Measurements from ENCODE around the gene DNHD1. TPM values are rescaled to one million over a fixed set of nuclear protein-coding genes. Genes with fewer than 3 reads are reported as not detected.
A peak's percentile ranks its signal among the peaks of the same experiment; 100 is the strongest.

DNHD1 gene
- total and polyA plus RNA-seq, 2 of the 8 experiments (the other 6 are each of a cell fraction or from before 2014, with no cell fraction given): 5.0 to 6.8 TPM

DNA sequence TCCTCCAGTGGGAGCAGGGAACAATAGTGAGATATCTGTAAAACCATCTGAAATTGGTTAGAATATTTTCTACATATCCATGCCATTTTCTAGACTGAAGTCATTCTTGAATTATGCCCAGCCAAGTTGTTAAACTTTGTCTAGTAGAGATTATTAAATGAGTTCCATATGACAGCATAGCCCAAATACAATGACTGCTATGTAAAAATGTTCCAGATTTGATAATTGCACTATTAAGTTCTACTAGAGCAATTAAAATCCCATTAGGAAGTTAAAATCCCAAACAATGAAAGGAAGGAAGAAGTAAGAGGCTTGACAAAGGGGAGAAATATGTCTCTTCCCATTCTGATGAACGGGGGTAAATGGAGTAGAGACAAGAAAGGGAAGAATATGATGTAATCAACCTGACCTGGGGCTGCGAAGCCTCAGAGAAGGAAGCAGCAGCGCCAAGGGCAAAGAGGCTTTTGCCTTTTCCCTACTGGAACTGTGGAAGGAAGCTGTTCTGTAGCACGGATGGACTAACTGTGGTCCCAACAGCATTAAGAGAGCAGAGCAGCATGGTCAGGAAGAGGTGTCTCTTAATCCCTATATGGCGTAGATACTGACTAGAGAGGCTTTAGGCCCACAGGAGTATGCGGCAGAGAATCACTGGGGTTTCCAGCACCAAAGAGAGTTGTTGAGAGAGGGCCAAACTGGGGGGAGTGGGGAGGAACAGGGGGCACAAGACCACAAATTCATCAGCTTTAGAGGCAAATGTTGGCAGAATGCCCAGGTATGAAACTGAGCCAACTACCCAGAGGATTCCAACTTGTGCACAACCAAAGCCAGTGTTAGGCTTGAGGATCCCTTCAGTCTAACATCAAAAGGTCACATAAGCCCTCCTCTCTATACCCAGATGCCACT is 79.6 kb downstream of the DNHD1 start:
- no peaks in the 10 kb centered on the region for H3K79me1 ChIP-seq (ENCODE audit: low read depth, low read length)
- no peaks in the 10 kb centered on the region; the same call in 1 of the 2 replicates for H3K23me2 ChIP-seq (ENCODE audit: low read depth, low read length)
- no peak overlapping the region for H4K91ac ChIP-seq (replicated peaks; ENCODE audit: insufficient read length, low read length)
- POLR2A ChIA-PET (ENCODE audit: partially characterized antibody): interaction anchor here (1.4 kb wide), 1 partner anchor 18 kb away, joined by 3 read pairs; no protein-coding TSS in a partner anchor
- no peaks in the 10 kb centered on the region for H3K79me2 ChIP-seq (ENCODE audit: control insufficient read depth in 1 of 2, insufficient read depth in 2 of 2, low read length in 2 of 2)
- no peak overlapping the region for H4K8ac ChIP-seq (ENCODE audit: extremely low read depth, insufficient read depth, low read length)
- H3K9ac ChIP-seq (replicated peaks in 1 of 4; ENCODE audit: extremely low read depth in 1 of 4, low read depth in 3 of 4, low read length in 3 of 4): no peak overlapping the region
- no peaks in the 10 kb centered on the region for H3K4me1 ChIP-seq (replicated peaks in 1 of 4; ENCODE audit: control insufficient read depth in 3 of 4, insufficient read depth in 4 of 4, low read length in 3 of 4)
- H3K9me3 ChIP-seq (ENCODE audit: insufficient read depth in 2 of 2, low read depth in 1 of 2, low read length in 1 of 2): no peaks in the 10 kb centered on the region
- no peak overlapping the region for H3K14ac ChIP-seq (ENCODE audit: insufficient read length)
- no peak overlapping the region for H2AFZ ChIP-seq (ENCODE audit: low read length)
- H2AK5ac ChIP-seq (ENCODE audit: low read depth, low read length): no peak overlapping the region
- no peak overlapping the region for H3K4me3 ChIP-seq (ENCODE audit: extremely low read depth in 1 of 4, insufficient read depth in 2 of 4, low read depth in 3 of 4, low read length in 4 of 4)
- no peak overlapping the region for H3K56ac ChIP-seq (replicated peaks; ENCODE audit: insufficient read length, low read depth, low read length)
- no peak overlapping the region for H2BK20ac ChIP-seq (ENCODE audit: low read length)
- no peaks in the 10 kb centered on the region for H3K27me3 ChIP-seq (replicated peaks in 1 of 4; ENCODE audit: control insufficient read depth in 3 of 4, extremely low read depth in 1 of 4, insufficient read depth in 3 of 4, low read length in 3 of 4)
- H3K4me2 ChIP-seq (ENCODE audit: insufficient read depth in 1 of 2, low read depth in 2 of 2, low read length in 2 of 2): no peak overlapping the region
- no peak overlapping the region for H2BK120ac ChIP-seq (replicated peaks; ENCODE audit: low read depth, low read length)
- H3K18ac ChIP-seq (ENCODE audit: extremely low read depth, low read length): no peak overlapping the region
- no peak overlapping the region for H2BK12ac ChIP-seq (ENCODE audit: low read depth, low read length)
- H2BK5ac ChIP-seq (ENCODE audit: low read depth, low read length): no peak overlapping the region
- H3K23ac ChIP-seq (ENCODE audit: insufficient read length): no peak overlapping the region
- no peak overlapping the region for H4K5ac ChIP-seq (ENCODE audit: insufficient read length, low read depth, low read length)
- FAIRE-seq (no peak), DNase-seq (ENCODE audit: low read depth in 1 of 2, low spot score in 2 of 2) (peak in 1 of 2 experiments; percentile 26)
- H2BK15ac ChIP-seq (ENCODE audit: low read length): no peak overlapping the region
- no peak overlapping the region for H3K4ac ChIP-seq (replicated peaks; ENCODE audit: insufficient read length, low read depth, low read length)
- H4K20me1 ChIP-seq (replicated peaks in 1 of 2; ENCODE audit: control insufficient read depth in 1 of 2, insufficient read depth in 2 of 2, low read length in 2 of 2): no peaks in the 10 kb centered on the region
- 72% methylated on average over 6 of the region's 6 CpGs; no CpG with 5 or more reads in 1 of the 2 experiments for WGBS, 2 experiments (ENCODE audit: extremely low coverage in 1 of 2, insufficient coverage in 1 of 2, insufficient read length in 1 of 2, insufficient replicate concordance in 2 of 2, low coverage in 1 of 2, low lambda C conversion rate in 2 of 2, missing lambda C conversion rate in 1 of 2)
- no peak overlapping the region for H3K27ac ChIP-seq (ENCODE audit: low read depth, low read length)
- H3K36me3 ChIP-seq (ENCODE audit: control insufficient read depth in 2 of 4, insufficient read depth in 4 of 4, low read length in 3 of 4): no peaks in the 10 kb centered on the region
- CTCF ChIA-PET (ENCODE audit: partially characterized antibody): interaction anchor here (1.7 to 4.9 kb wide), 3 partner anchors 7 to 133 kb away, joined by 5 to 32 read pairs (median 6); no protein-coding TSS in a partner anchor
- TF ChIP-seq CHD1 (IDR thresholded peaks at IDR 0.05; ENCODE audit: low read depth, low read length) (no peak), ZNF274 (IDR thresholded peaks at IDR 0.05; ENCODE audit: borderline replicate concordance, extremely low read depth, low read length) (no peak), BCL11A (IDR thresholded peaks at IDR 0.05; ENCODE audit: low read depth in 2 of 2, low read length in 2 of 2) (no peak), TAF1 (IDR thresholded peaks at IDR 0.05; ENCODE audit: low read depth, low read length) (no peak), JUN (IDR thresholded peaks at IDR 0.05; ENCODE audit: low read depth, low read length) (no peak), PHF8 (conservative IDR thresholded peaks at IDR 0.05; ENCODE audit: low read depth, low read length) (no peak), TEAD4 (IDR thresholded peaks at IDR 0.05; ENCODE audit: low read depth, low read length) (no peak), CTBP2 (IDR thresholded peaks at IDR 0.05; ENCODE audit: borderline replicate concordance, insufficient read depth, insufficient read length, low read length) (no peak), SRF (IDR thresholded peaks at IDR 0.05; ENCODE audit: low read depth, low read length) (no peak)

Measured in H1 (cell line).